ENCODE data around the gene MED13L. TPM values are rescaled to one million over a fixed set of nuclear protein-coding genes. Genes with fewer than 3 reads are reported as not detected.

The MED13L gene
- total and polyA plus RNA-seq, 2 donors (not counting 1 experiment from before 2014, with no cell fraction given) = 20.3 to 207 TPM

DNA sequence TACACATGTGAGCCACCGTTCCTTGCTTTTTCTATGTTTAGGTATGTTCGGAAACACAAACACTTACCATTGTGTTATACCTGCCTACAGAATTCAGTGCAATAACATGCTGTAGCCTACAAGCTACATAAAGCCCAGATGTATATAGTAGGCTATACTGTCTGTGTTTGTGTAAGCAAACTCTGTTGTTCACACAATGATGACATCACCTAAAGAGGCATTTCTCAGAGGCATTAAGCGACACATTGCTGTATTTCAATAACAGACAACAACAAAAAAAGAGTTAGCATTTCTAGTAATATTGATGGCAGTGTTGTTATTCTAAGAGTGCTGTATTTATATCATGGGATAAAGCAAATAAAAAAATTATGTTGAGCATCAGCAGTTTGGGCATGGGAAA lies 70.2 kb downstream of the MED13L start:
- H3K79me2 ChIP-seq (ENCODE audit: control insufficient read depth, insufficient read depth, low read length) = peaks cover 96% of the 10 kb centered on the region
- no peak for DNase-seq
- peaks cover 58% of the 10 kb centered on the region for H4K20me1 ChIP-seq (ENCODE audit: control insufficient read depth, insufficient read depth, low read length, poor library complexity, severe bottlenecking)
- no peaks in the 10 kb centered on the region for H3K27me3 Mint-ChIP-seq
- H3K9me3 ChIP-seq (ENCODE audit: control extremely low read depth in 1 of 3, control insufficient read depth in 2 of 3, insufficient read depth in 1 of 3, low read length in 2 of 3) = no peaks in the 10 kb centered on the region
- H3K4me2 ChIP-seq (replicated peaks; ENCODE audit: low read depth, low read length, poor library complexity, severe bottlenecking) = no peak overlapping the region
- no peaks in the 10 kb centered on the region for H3K9me3 Mint-ChIP-seq (ENCODE audit: insufficient read depth)
- peaks cover 61% of the 10 kb centered on the region for H3K4me1 Mint-ChIP-seq
- no peak overlapping the region for H2AFZ ChIP-seq (ENCODE audit: insufficient read depth, low read depth, low read length, poor library complexity, severe bottlenecking)
- no peak overlapping the region for H3K27ac Mint-ChIP-seq
- no CpG with 5 or more reads among the region's 3 CpGs for WGBS (ENCODE audit: insufficient coverage)
- H3K36me3 ChIP-seq (replicated peaks in 1 of 2; ENCODE audit: control extremely low read depth in 1 of 2, control insufficient read depth in 1 of 2, extremely low read depth in 1 of 2, insufficient read depth in 2 of 2, low read length in 1 of 2) = peaks cover 1 to 11% of the 10 kb centered on the region in 2 experiments
- H3K9ac ChIP-seq (ENCODE audit: low read length) = no peak overlapping the region
- ATAC-seq (ENCODE audit: low read depth) = no peak
- CTCF ChIA-PET = no interaction called here
- H3K4me3 Mint-ChIP-seq = no peak overlapping the region
- no peak for TF ChIP-seq EZH2 (IDR thresholded peaks at IDR 0.05; ENCODE audit: borderline replicate concordance, insufficient read depth, low read depth, low read length, poor library complexity, severe bottlenecking)
- intact Hi-C loops (cut with micrococcal nuclease) = no loop called here
- no peak overlapping the region for H3K4me3 ChIP-seq (ENCODE audit: control extremely low read depth in 1 of 5, extremely low read depth in 1 of 5, insufficient read depth in 1 of 5, low read depth in 2 of 5, low read length in 4 of 5)
- H3K27me3 ChIP-seq (replicated peaks in 1 of 4; ENCODE audit: control extremely low read depth in 1 of 4, control insufficient read depth in 3 of 4, insufficient read depth in 4 of 4, low read length in 3 of 4) = no peaks in the 10 kb centered on the region
- H3K4me1 ChIP-seq (ENCODE audit: control insufficient read depth in 2 of 2, insufficient read depth in 2 of 2, low read length in 2 of 2) = peaks cover 8 to 15% of the 10 kb centered on the region in 2 donors
- no peak overlapping the region for H3K27ac ChIP-seq (ENCODE audit: low read length in 2 of 2)
- POLR2A ChIA-PET = no interaction called here

DNA sequence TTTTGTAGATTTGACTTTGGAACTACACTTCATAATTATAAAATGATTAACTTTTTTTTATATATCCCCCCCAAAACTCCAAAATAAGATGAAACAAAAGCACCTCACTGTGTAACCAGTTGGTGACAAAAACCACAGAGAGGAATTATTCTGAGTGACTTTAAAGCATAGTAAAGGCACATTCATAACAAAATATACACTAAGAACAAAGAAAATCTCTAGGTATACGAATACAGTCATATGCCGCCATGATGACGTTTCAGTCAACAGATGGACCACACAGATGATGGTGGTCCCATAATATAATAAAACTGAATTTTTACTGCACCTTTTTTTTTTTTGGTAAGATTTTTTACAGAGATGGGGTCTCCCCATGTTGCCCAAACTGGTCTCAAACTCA lies 70.7 kb downstream of the MED13L start:
- no peak for ATAC-seq (ENCODE audit: low read depth)
- no peak overlapping the region for H3K4me2 ChIP-seq (replicated peaks; ENCODE audit: low read depth, low read length, poor library complexity, severe bottlenecking)
- CTCF ChIA-PET = no interaction called here

More for the DNA sequence above, 70.7 kb downstream of the MED13L start:
- Histone ChIP-seq H3K36me3 (replicated peaks in 1 of 2; ENCODE audit: control extremely low read depth in 1 of 2, control insufficient read depth in 1 of 2, extremely low read depth in 1 of 2, insufficient read depth in 2 of 2, low read length in 1 of 2) (peaks cover 1 to 11% of the 10 kb centered on the region in 2 experiments), H2AFZ (ENCODE audit: insufficient read depth, low read depth, low read length, poor library complexity, severe bottlenecking) (no peak overlapping the region), H3K79me2 (ENCODE audit: control insufficient read depth, insufficient read depth, low read length) (peaks cover 96% of the 10 kb centered on the region), H3K27me3 (replicated peaks in 1 of 4; ENCODE audit: control extremely low read depth in 1 of 4, control insufficient read depth in 3 of 4, insufficient read depth in 4 of 4, low read length in 3 of 4) (no peaks in the 10 kb centered on the region), H3K4me1 (ENCODE audit: control insufficient read depth in 2 of 2, insufficient read depth in 2 of 2, low read length in 2 of 2) (peaks cover 8 to 15% of the 10 kb centered on the region in 2 donors), H3K4me3 (ENCODE audit: control extremely low read depth in 1 of 5, extremely low read depth in 1 of 5, insufficient read depth in 1 of 5, low read depth in 2 of 5, low read length in 4 of 5) (no peak overlapping the region), H3K9ac (ENCODE audit: low read length) (no peak overlapping the region), H3K27ac (ENCODE audit: low read length in 2 of 2) (no peak overlapping the region), H3K9me3 (ENCODE audit: control extremely low read depth in 1 of 3, control insufficient read depth in 2 of 3, insufficient read depth in 1 of 3, low read length in 2 of 3) (no peaks in the 10 kb centered on the region), H4K20me1 (ENCODE audit: control insufficient read depth, insufficient read depth, low read length, poor library complexity, severe bottlenecking) (peaks cover 58% of the 10 kb centered on the region)
- no peak overlapping the region for H3K4me3 Mint-ChIP-seq
- POLR2A ChIA-PET = no interaction called here
- no peak for DNase-seq
- no CpG with 5 or more reads among the region's 3 CpGs for WGBS (ENCODE audit: insufficient coverage)
- no peak overlapping the region for H3K27ac Mint-ChIP-seq
- peaks cover 62% of the 10 kb centered on the region for H3K4me1 Mint-ChIP-seq
- no peaks in the 10 kb centered on the region for H3K9me3 Mint-ChIP-seq (ENCODE audit: insufficient read depth)
- TF ChIP-seq, protein P1, sequence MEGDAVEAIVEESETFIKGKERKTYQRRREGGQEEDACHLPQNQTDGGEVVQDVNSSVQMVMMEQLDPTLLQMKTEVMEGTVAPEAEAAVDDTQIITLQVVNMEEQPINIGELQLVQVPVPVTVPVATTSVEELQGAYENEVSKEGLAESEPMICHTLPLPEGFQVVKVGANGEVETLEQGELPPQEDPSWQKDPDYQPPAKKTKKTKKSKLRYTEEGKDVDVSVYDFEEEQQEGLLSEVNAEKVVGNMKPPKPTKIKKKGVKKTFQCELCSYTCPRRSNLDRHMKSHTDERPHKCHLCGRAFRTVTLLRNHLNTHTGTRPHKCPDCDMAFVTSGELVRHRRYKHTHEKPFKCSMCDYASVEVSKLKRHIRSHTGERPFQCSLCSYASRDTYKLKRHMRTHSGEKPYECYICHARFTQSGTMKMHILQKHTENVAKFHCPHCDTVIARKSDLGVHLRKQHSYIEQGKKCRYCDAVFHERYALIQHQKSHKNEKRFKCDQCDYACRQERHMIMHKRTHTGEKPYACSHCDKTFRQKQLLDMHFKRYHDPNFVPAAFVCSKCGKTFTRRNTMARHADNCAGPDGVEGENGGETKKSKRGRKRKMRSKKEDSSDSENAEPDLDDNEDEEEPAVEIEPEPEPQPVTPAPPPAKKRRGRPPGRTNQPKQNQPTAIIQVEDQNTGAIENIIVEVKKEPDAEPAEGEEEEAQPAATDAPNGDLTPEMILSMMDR (IDR thresholded peaks at IDR 0.05) = no peak
- H3K27me3 Mint-ChIP-seq = no peaks in the 10 kb centered on the region
- intact Hi-C loops (cut with micrococcal nuclease) = no loop called here

Measured in B cell (primary cell).